Measurements from ENCODE around the gene CLMP. TPM values are rescaled to one million over a fixed set of nuclear protein-coding genes. Genes with fewer than 3 reads are reported as not detected.
A peak's percentile ranks its signal among the peaks of the same experiment; 100 is the strongest.
"Not testable (repeated sequence)": the region's sequence is repeated elsewhere in the genome, so short reads cannot be mapped to it uniquely, and the experiment has no call there.

Gene CLMP
- total RNA-seq, 2 donors from 2014 or later: 48.3 to 126 TPM

- no peak for TF ChIP-seq CTCF (IDR thresholded peaks at IDR 0.05)
- peaks cover 23 to 62% of the 10 kb centered on the region in 2 donors for H3K4me1 ChIP-seq (ENCODE audit: control insufficient read depth in 1 of 2, low read depth in 2 of 2)
- no peaks in the 10 kb centered on the region for H3K27me3 ChIP-seq (replicated peaks; ENCODE audit: insufficient read depth)
- peak overlapping the region; percentile 94 to 96 for H3K27ac ChIP-seq
- no peaks in the 10 kb centered on the region for H3K36me3 ChIP-seq
- ATAC-seq (ENCODE audit: insufficient number of reproducible peaks, low FRiP score, low read depth) (peak; percentile 88), DNase-seq (ENCODE audit: low spot score) (no peak)
- peak overlapping the region; percentile 10 for H3K4me3 ChIP-seq
- H3K9me3 ChIP-seq: no peaks in the 10 kb centered on the region
Observed at GRCh38 chr11:123159183-123159857, 35.7 kb downstream of the CLMP start.

GRCh38 chr11:123158033-123159003, 36.7 kb downstream of the CLMP start:
- H3K27ac ChIP-seq: peak overlapping the region; percentile 94 to 96

GRCh38 chr11:123152951-123153350, 42.1 kb downstream of the CLMP start:
- Histone ChIP-seq H3K36me3 (no peaks in the 10 kb centered on the region), H3K27me3 (replicated peaks; ENCODE audit: insufficient read depth) (no peaks in the 10 kb centered on the region), H3K4me1 (ENCODE audit: control insufficient read depth in 1 of 2, low read depth in 2 of 2) (peaks cover 13 to 20% of the 10 kb centered on the region in 2 donors), H3K4me3 (no peak overlapping the region), H3K27ac (no peak overlapping the region), H3K9me3 (no peaks in the 10 kb centered on the region)
- ATAC-seq (ENCODE audit: insufficient number of reproducible peaks, low FRiP score, low read depth) (no peak), DNase-seq (ENCODE audit: low spot score) (no peak)
- TF ChIP-seq CTCF (IDR thresholded peaks at IDR 0.05): no peak

More at GRCh38 chr11:123158033-123159003, 36.7 kb downstream of the CLMP start:
- no peaks in the 10 kb centered on the region for H3K36me3 ChIP-seq
- TF ChIP-seq CTCF (IDR thresholded peaks at IDR 0.05): no peak
- ATAC-seq (ENCODE audit: insufficient number of reproducible peaks, low FRiP score, low read depth): peak; percentile 13
- no peak overlapping the region for H3K4me3 ChIP-seq
- H3K27me3 ChIP-seq (replicated peaks; ENCODE audit: insufficient read depth): no peaks in the 10 kb centered on the region
- DNase-seq (ENCODE audit: low spot score): no peak
- H3K9me3 ChIP-seq: no peaks in the 10 kb centered on the region
- peaks cover 23 to 62% of the 10 kb centered on the region in 2 donors for H3K4me1 ChIP-seq (ENCODE audit: control insufficient read depth in 1 of 2, low read depth in 2 of 2)

GRCh38 chr11:123152346-123152745, 42.7 kb downstream of the CLMP start:
- not testable (repeated sequence) for H3K9me3 ChIP-seq; DNase-seq (ENCODE audit: low spot score); H3K36me3 ChIP-seq; H3K4me3 ChIP-seq; H3K27ac ChIP-seq; ATAC-seq (ENCODE audit: insufficient number of reproducible peaks, low FRiP score, low read depth); H3K27me3 ChIP-seq (replicated peaks; ENCODE audit: insufficient read depth)
- H3K4me1 ChIP-seq (ENCODE audit: control insufficient read depth in 1 of 2, low read depth in 2 of 2): peaks cover 7 to 14% of the 10 kb centered on the region in 2 donors

GRCh38 chr11:123151796-123152195, 43.3 kb downstream of the CLMP start:
- H3K27me3 ChIP-seq (replicated peaks; ENCODE audit: insufficient read depth): no peaks in the 10 kb centered on the region
- H3K4me3 ChIP-seq: no peak overlapping the region
- ATAC-seq (ENCODE audit: insufficient number of reproducible peaks, low FRiP score, low read depth) (no peak), DNase-seq (ENCODE audit: low spot score) (no peak)
- no peaks in the 10 kb centered on the region for H3K36me3 ChIP-seq
- peaks cover 2 to 8% of the 10 kb centered on the region in 2 donors for H3K4me1 ChIP-seq (ENCODE audit: control insufficient read depth in 1 of 2, low read depth in 2 of 2)
- no peak overlapping the region for H3K27ac ChIP-seq
- TF ChIP-seq CTCF (IDR thresholded peaks at IDR 0.05): no peak
- H3K9me3 ChIP-seq: no peaks in the 10 kb centered on the region

Data from thoracic aorta (tissue), 2 donors.